Neuronal stem cell (in vitro differentiated cells): ENCODE measurements around the gene PCGF5.
"Not testable (repeated sequence)": the region's sequence is repeated elsewhere in the genome, so short reads cannot be mapped to it uniquely, and the experiment has no call there.

Experiments used
- DNase-seq: peaks from one replicate; pipeline ENCODE4 v3.0.0-alpha.2; 2013; ENCODE audit warnings: low spot score
- H2AFZ ChIP-seq: one replicate; pipeline ENCODE4 v1.6.1; 2013; ENCODE audit warnings: mild to moderate bottlenecking, low read length, inconsistent platforms
- H2AK5ac ChIP-seq: 2 replicates; pipeline ENCODE4 v1.6.1; 2013; ENCODE audit warnings: low read depth, mild to moderate bottlenecking, inconsistent platforms, low read length, moderate library complexity, mixed read lengths
- H2BK120ac ChIP-seq: 2 replicates; pipeline ENCODE4 v1.6.1; 2013; ENCODE audit warnings: low read depth, mild to moderate bottlenecking, inconsistent platforms, low read length, moderate library complexity, mixed read lengths
- H2BK12ac ChIP-seq: one replicate; pipeline ENCODE4 v1.6.1; 2013; ENCODE audit warnings: low read length, inconsistent platforms
- H2BK15ac ChIP-seq: 2 replicates; pipeline ENCODE4 v1.6.1; 2013; ENCODE audit warnings: mild to moderate bottlenecking, low read length, inconsistent platforms, mixed read lengths
- H2BK5ac ChIP-seq: one replicate; pipeline ENCODE4 v1.6.1; 2013; ENCODE audit warnings: inconsistent platforms, mild to moderate bottlenecking, low read length, moderate library complexity
- H3K14ac ChIP-seq: one replicate; pipeline ENCODE4 v1.6.1; 2013; ENCODE audit warnings: low read length, inconsistent platforms
- H3K18ac ChIP-seq: 2 replicates; pipeline ENCODE4 v1.6.1; 2013; ENCODE audit warnings: low read length, inconsistent platforms
- H3K23ac ChIP-seq: 2 replicates; pipeline ENCODE4 v1.6.1; 2013; ENCODE audit warnings: low read depth, mild to moderate bottlenecking, mixed read lengths, low read length, inconsistent platforms; ENCODE audit not compliant: poor library complexity
- H3K27ac ChIP-seq: replicated peaks from 3 replicates; pipeline ENCODE4 v1.5.1; 2013; ENCODE audit warnings: low read length, inconsistent platforms
- H3K27me3 ChIP-seq, 3 experiments: 2 replicates each; pipeline ENCODE4 v1.6.1; 2013; ENCODE audit warnings: low read length in 3 of 3, mild to moderate bottlenecking in 2 of 3, inconsistent platforms in 1 of 3, low read depth in 1 of 3, mixed read lengths in 1 of 3, moderate library complexity in 1 of 3; ENCODE audit not compliant: control insufficient read depth in 3 of 3, insufficient read depth in 3 of 3
- H3K36me3 ChIP-seq, 2 donors: replicated peaks in 1 of 2; 2 replicates each; pipeline ENCODE4 v1.6.1; 2013; ENCODE audit warnings: low read length in 2 of 2; ENCODE audit not compliant: control insufficient read depth in 2 of 2, insufficient read depth in 2 of 2
- H3K4ac ChIP-seq: 2 replicates; pipeline ENCODE4 v1.6.1; 2013; ENCODE audit warnings: inconsistent platforms, mild to moderate bottlenecking, low read length, moderate library complexity
- H3K4me1 ChIP-seq, 2 donors: 1 replicate in 1 of 2; 2 replicates in 1 of 2; pipeline ENCODE4 v1.6.1; 2013; ENCODE audit warnings: low read length in 2 of 2, low read depth in 1 of 2; ENCODE audit not compliant: control insufficient read depth in 2 of 2, insufficient read depth in 1 of 2
- H3K4me2 ChIP-seq: one replicate; pipeline ENCODE4 v1.6.1; 2013; ENCODE audit warnings: mild to moderate bottlenecking, low read length, inconsistent platforms; ENCODE audit not compliant: insufficient read depth, poor library complexity, severe bottlenecking
- H3K4me3 ChIP-seq, 2 donors: 2 replicates each; pipeline ENCODE4 v1.5.1; 2013; ENCODE audit warnings: low read length in 2 of 2, mild to moderate bottlenecking in 2 of 2, inconsistent platforms in 1 of 2, moderate library complexity in 1 of 2
- H3K79me1 ChIP-seq: one replicate; pipeline ENCODE4 v1.6.1; 2013; ENCODE audit warnings: low read depth, mild to moderate bottlenecking, inconsistent platforms, low read length, moderate library complexity
- H3K9ac ChIP-seq: one replicate; pipeline ENCODE4 v1.6.1; 2013; ENCODE audit warnings: mild to moderate bottlenecking, low read depth, low read length, inconsistent platforms; ENCODE audit not compliant: poor library complexity
- H3K9me3 ChIP-seq, 2 donors: replicated peaks in 1 of 2; 2 replicates each; pipeline versions ENCODE3 to v1.6.1; 2013; ENCODE audit warnings: low read length in 2 of 2, mild to moderate bottlenecking in 2 of 2, inconsistent platforms in 1 of 2, low read depth in 1 of 2, mixed read lengths in 1 of 2, moderate library complexity in 1 of 2; ENCODE audit not compliant: control insufficient read depth in 2 of 2, insufficient read depth in 1 of 2
- H4K8ac ChIP-seq: one replicate; pipeline ENCODE4 v1.6.1; 2013; ENCODE audit warnings: low read depth, mild to moderate bottlenecking, inconsistent platforms, low read length, moderate library complexity
- H4K91ac ChIP-seq: one replicate; pipeline ENCODE4 v1.6.1; 2013; ENCODE audit warnings: low read length, low read depth, mild to moderate bottlenecking, inconsistent platforms; ENCODE audit not compliant: poor library complexity
- WGBS, 2 donors: extraction: QIAGEN DNeasy Blood & Tissue Kit; methylation state at CpG; one replicate each; pipeline ENCODE4 v1.1.7; 2013; ENCODE audit warnings: missing lambda C conversion rate in 2 of 2, mixed read lengths in 1 of 2; ENCODE audit not compliant: insufficient read length in 2 of 2, insufficient replicate concordance in 1 of 2; ENCODE audit errors: extremely low coverage in 2 of 2; 5-methylcytosine and 5-hydroxymethylcytosine counted together

PCGF5 gene

GRCh38 chr10:91305979-91306378 lies 85.5 kb downstream of the PCGF5 start:
- no CpG with 5 or more reads among the region's 7 CpGs for WGBS, 2 donors
- H3K4ac ChIP-seq, H3K23ac ChIP-seq, H3K9me3 ChIP-seq, H3K79me1 ChIP-seq, H3K36me3 ChIP-seq, H2AFZ ChIP-seq, H2BK5ac ChIP-seq, H3K9ac ChIP-seq, H2AK5ac ChIP-seq, H3K14ac ChIP-seq, H3K4me1 ChIP-seq, H3K18ac ChIP-seq, H2BK120ac ChIP-seq, H3K27ac ChIP-seq, DNase-seq, H3K4me2 ChIP-seq, H2BK15ac ChIP-seq, H3K4me3 ChIP-seq, H3K27me3 ChIP-seq, H4K91ac ChIP-seq, H4K8ac ChIP-seq, H2BK12ac ChIP-seq: not testable (repeated sequence)

DNA sequence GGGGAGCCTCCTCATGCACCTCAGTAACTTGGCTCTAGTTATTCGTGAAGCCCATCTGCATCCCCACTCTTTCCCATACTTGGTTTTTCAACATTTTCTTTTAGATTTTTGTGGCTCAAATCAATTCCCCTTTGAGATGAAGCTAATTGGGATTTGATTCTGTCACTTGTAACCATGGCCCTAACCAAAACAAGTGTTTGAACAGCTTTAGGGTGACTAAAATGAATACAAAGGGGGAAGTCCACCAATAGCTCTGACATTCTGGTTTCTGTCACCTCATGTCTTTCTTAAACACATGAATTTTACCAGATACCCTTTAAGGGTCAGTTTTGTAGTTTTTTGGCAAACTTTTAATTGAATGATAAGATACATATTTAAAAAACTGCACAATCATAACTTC lies 87.0 kb downstream of the PCGF5 start:
- no CpG with 5 or more reads among the region's 1 CpG for WGBS, 2 donors
- Histone ChIP-seq H2AK5ac (no peak overlapping the region), H3K79me1 (no peaks in the 10 kb centered on the region), H2BK12ac (no peak overlapping the region), H2BK15ac (no peak overlapping the region), H2BK5ac (no peak overlapping the region), H3K9me3 (no peaks in the 10 kb centered on the region), H3K4me2 (no peak overlapping the region), H3K4me3 (no peak overlapping the region), H3K36me3 (no peaks in the 10 kb centered on the region), H3K4ac (no peak overlapping the region), H3K4me1 (no peaks in the 10 kb centered on the region), H3K18ac (no peak overlapping the region), H3K27ac (no peak overlapping the region), H3K27me3 (peaks cover 0 to 10% (median 0%) of the 10 kb centered on the region in 3 experiments), H3K14ac (no peak overlapping the region), H2BK120ac (no peak overlapping the region), H3K9ac (no peak overlapping the region), H4K91ac (no peak overlapping the region), H3K23ac (no peak overlapping the region), H4K8ac (no peak overlapping the region), H2AFZ (no peak overlapping the region)
- no peak for DNase-seq

GRCh38 chr10:91309711-91310110 lies 89.2 kb downstream of the PCGF5 start:
- no peak overlapping the region for H3K14ac ChIP-seq
- no peak overlapping the region for H3K4me3 ChIP-seq
- peaks cover 0 to 10% (median 0%) of the 10 kb centered on the region in 3 experiments for H3K27me3 ChIP-seq
- H4K8ac ChIP-seq: no peak overlapping the region
- H3K27ac ChIP-seq: no peak overlapping the region
- no peak overlapping the region for H3K23ac ChIP-seq
- no CpG with 5 or more reads among the region's 3 CpGs for WGBS, 2 donors
- no peak for DNase-seq
- no peak overlapping the region for H3K4me2 ChIP-seq
- no peak overlapping the region for H3K9ac ChIP-seq
- H2BK5ac ChIP-seq: no peak overlapping the region
- no peaks in the 10 kb centered on the region for H3K9me3 ChIP-seq
- H2BK15ac ChIP-seq: no peak overlapping the region
- H3K4ac ChIP-seq: no peak overlapping the region
- H3K4me1 ChIP-seq: peaks cover 3 to 4% of the 10 kb centered on the region in 2 donors
- H2BK12ac ChIP-seq: no peak overlapping the region
- no peaks in the 10 kb centered on the region for H3K36me3 ChIP-seq
- H3K79me1 ChIP-seq: no peaks in the 10 kb centered on the region
- H4K91ac ChIP-seq: no peak overlapping the region
- H2AK5ac ChIP-seq: no peak overlapping the region
- H3K18ac ChIP-seq: no peak overlapping the region
- no peak overlapping the region for H2BK120ac ChIP-seq
- H2AFZ ChIP-seq: no peak overlapping the region

- Histone ChIP-seq H4K8ac (no peak overlapping the region), H3K9me3 (no peaks in the 10 kb centered on the region), H3K14ac (no peak overlapping the region), H3K36me3 (no peaks in the 10 kb centered on the region), H2BK15ac (no peak overlapping the region), H3K27me3 (peaks cover 0 to 10% (median 0%) of the 10 kb centered on the region in 3 experiments), H3K4me2 (no peak overlapping the region), H2BK120ac (no peak overlapping the region), H3K79me1 (no peaks in the 10 kb centered on the region), H2AFZ (no peak overlapping the region), H2BK12ac (no peak overlapping the region), H3K9ac (no peak overlapping the region), H4K91ac (no peak overlapping the region), H2AK5ac (no peak overlapping the region), H3K27ac (no peak overlapping the region), H3K4me3 (no peak overlapping the region), H3K23ac (no peak overlapping the region), H3K18ac (no peak overlapping the region), H3K4ac (no peak overlapping the region), H3K4me1 (peaks cover 3 to 4% of the 10 kb centered on the region in 2 donors), H2BK5ac (no peak overlapping the region)
- DNase-seq: no peak
These were observed 91.3 kb downstream of the PCGF5 start for GRCh38 chr10:91311601-91312381.
